HCT116 (cell line): ENCODE data around the gene OSTM1. TPM values are rescaled to one million over a fixed set of nuclear protein-coding genes. Genes with fewer than 3 reads are reported as not detected.

Experiments used
- ATAC-seq: fragments of 200-7000 bp; cut with Tn5 transposase; 2 replicates; pipeline ENCODE4 v1.9.1; 2020; ENCODE audit warnings: mild to moderate bottlenecking, moderate library complexity
- BruUV-seq: library from RNA; stranded (reverse); fragments of 400-500 nt; replicated peaks from 2 replicates; lab custom pipeline; 2021; lab: Mats Ljungman, UMichigan
- CTCF ChIA-PET: fragments of 300-600 bp; sonication (Branson Sonifier 250); formaldehyde crosslinking; loops from one replicate; lab custom pipeline; 2021; ENCODE audit warnings: antibody characterized with exemption; lab: Charles Lee
- POLR2A ChIA-PET: fragments of 300-600, 350-600 bp; sonication (Branson Sonifier 250); formaldehyde crosslinking; loops from one replicate; lab custom pipeline; 2021; ENCODE audit warnings: antibody characterized with exemption; lab: Charles Lee
- RAD21 ChIA-PET, 2 experiments: fragments of 300-600 bp; sonication (Branson Sonifier 250); formaldehyde crosslinking; loops; one replicate each; lab custom pipeline; 2023; ENCODE audit warnings: low total read pairs in 2 of 2; ENCODE audit not compliant: uncharacterized antibody in 2 of 2, unreplicated experiment in 2 of 2, low non-redundant PET in 1 of 2; lab: Charles Lee
- DNase-seq: peaks from one replicate; pipeline ENCODE4 v3.0.0-alpha.2; 2010; ENCODE audit warnings: low read depth, low spot score
- H2AFZ ChIP-seq: fragments of 200-600 bp; shearing (Covaris generic), sonication (generic); 2 replicates; pipeline ENCODE4 v1.6.1; 2017; ENCODE audit warnings: low read depth, mixed run types, mixed read lengths, antibody characterized with exemption, low read length; ENCODE audit not compliant: poor library complexity, severe bottlenecking
- H3K27ac ChIP-seq: 2 replicates; pipeline ENCODE4 v1.5.1; 2012; ENCODE audit warnings: low read depth, low read length
- H3K27me3 ChIP-seq: fragments of 200-600 bp; sonication (generic); 2 replicates; pipeline ENCODE4 v1.6.1; 2016; ENCODE audit warnings: mixed run types, low read length, mixed read lengths; ENCODE audit not compliant: insufficient read depth
- H3K36me3 ChIP-seq, 2 experiments: fragments of 200-500 bp in 1 of 2; fragments of 200-600 bp in 1 of 2; sonication (Bioruptor generic) in 1 of 2; sonication (generic) in 1 of 2; 2 replicates each; pipeline versions ENCODE4 v1.5.1 to v1.6.1; 2014 to 2016; ENCODE audit warnings: low read length in 2 of 2, inconsistent platforms in 1 of 2, mixed read lengths in 1 of 2, mixed run types in 1 of 2; ENCODE audit not compliant: insufficient read depth in 2 of 2, control insufficient read depth in 1 of 2
- H3K4me1 ChIP-seq, 2 experiments: fragments of 200-600 bp in 1 of 2; sonication (generic) in 1 of 2; 2 replicates each; pipeline versions ENCODE4 v1.5.1 to v1.6.1; 2012 to 2017; ENCODE audit warnings: low read length in 2 of 2, inconsistent platforms in 1 of 2, mild to moderate bottlenecking in 1 of 2, mixed read lengths in 1 of 2, mixed run types in 1 of 2, moderate library complexity in 1 of 2; ENCODE audit not compliant: insufficient read depth in 2 of 2, control insufficient read depth in 1 of 2
- H3K4me2 ChIP-seq: fragments of 200-600 bp; sonication (generic); 2 replicates; pipeline ENCODE4 v1.6.1; 2017; ENCODE audit warnings: mixed run types, low read length, mixed read lengths
- H3K4me3 ChIP-seq, 2 experiments: fragments of 200-600 bp in 1 of 2; sonication (generic) in 1 of 2; replicated peaks in 1 of 2; 2 replicates each; pipeline ENCODE4 v1.5.1; 2011 to 2016; ENCODE audit warnings: low read length in 2 of 2, control low read depth in 1 of 2, low read depth in 1 of 2, mild to moderate bottlenecking in 1 of 2, mixed read lengths in 1 of 2, mixed run types in 1 of 2
- H3K79me2 ChIP-seq: fragments of 200-600 bp; sonication (generic); 2 replicates; pipeline ENCODE4 v1.6.1; 2017; ENCODE audit warnings: mild to moderate bottlenecking, mixed run types, low read length, moderate library complexity, mixed read lengths; ENCODE audit not compliant: insufficient read depth
- H3K9ac ChIP-seq: fragments of 200-600 bp; sonication (generic); 2 replicates; pipeline ENCODE4 v1.6.1; 2016; ENCODE audit warnings: low read length, mixed read lengths
- H3K9me2 ChIP-seq: fragments of 200-600 bp; sonication (generic), shearing (Covaris generic); 2 replicates; pipeline ENCODE4 v1.6.1; 2017; ENCODE audit warnings: mixed run types, mild to moderate bottlenecking, moderate library complexity; ENCODE audit not compliant: insufficient read depth
- H3K9me3 ChIP-seq, 2 experiments: fragments of 200-500 bp in 1 of 2; fragments of 200-600 bp in 1 of 2; sonication (Bioruptor generic) in 1 of 2; sonication (generic) in 1 of 2; 2 replicates each; pipeline ENCODE4 v1.6.1; 2014 to 2017; ENCODE audit warnings: low read length in 2 of 2, mixed read lengths in 2 of 2, inconsistent platforms in 1 of 2, low read depth in 1 of 2, mild to moderate bottlenecking in 1 of 2, mixed run types in 1 of 2, moderate library complexity in 1 of 2; ENCODE audit not compliant: control insufficient read depth in 1 of 2, insufficient read depth in 1 of 2
- H4K20me1 ChIP-seq: fragments of 200-600 bp; sonication (generic), shearing (Covaris generic); 2 replicates; pipeline ENCODE4 v1.6.1; 2017; ENCODE audit warnings: mixed run types, mild to moderate bottlenecking, moderate library complexity; ENCODE audit not compliant: insufficient read depth
- JUND ChIP-seq: IDR thresholded peaks from 2 replicates; pipeline ENCODE4 v1.6.1; 2012
- RAD21 ChIP-seq: IDR thresholded peaks from 2 replicates; pipeline ENCODE4 v1.6.1; 2012; ENCODE audit warnings: low read depth, mild to moderate bottlenecking
- SIN3A ChIP-seq: IDR thresholded peaks from 2 replicates; pipeline ENCODE4 v1.6.1; 2012; ENCODE audit warnings: low read depth
- YY1 ChIP-seq: IDR thresholded peaks from 2 replicates; pipeline ENCODE4 v1.6.1; 2011; ENCODE audit warnings: low read length, low read depth, moderate library complexity, mild to moderate bottlenecking; ENCODE audit not compliant: insufficient replicate concordance; ENCODE audit errors: extremely low read depth
- intact Hi-C: fragments of 100-400 bp; cut with micrococcal nuclease; formaldehyde crosslinking; loops from 2 replicates; pipeline ENCODE4 v1.10.0; 2022
- total RNA-seq: library from RNA; stranded (reverse); gene quantifications from one replicate; pipeline ENCODE4 v1.2.1, GENCODE V29; 2021; ENCODE audit not compliant: unreplicated experiment
- TF ChIP-seq, protein P1 (sequence below), 3 experiments: fragments of 200-600 bp in 1 of 3; sonication (generic) in 1 of 3; IDR thresholded peaks in 2 of 3; conservative IDR thresholded peaks in 1 of 3; 2 replicates each; pipeline ENCODE4 v1.5.1; 2012 to 2017; ENCODE audit warnings: low read depth in 2 of 3, low read length in 2 of 3, antibody characterized with exemption in 1 of 3, borderline replicate concordance in 1 of 3, control low read depth in 1 of 3, mild to moderate bottlenecking in 1 of 3, mixed read lengths in 1 of 3, mixed run types in 1 of 3, moderate library complexity in 1 of 3; ENCODE audit not compliant: insufficient read depth in 1 of 3

Gene OSTM1
- total RNA-seq, 1 experiment from 2014 or later = 11.2 TPM

- Histone ChIP-seq H3K79me2 (no peaks in the 10 kb centered on the region), H3K4me3 (no peak overlapping the region), H3K4me2 (no peak overlapping the region), H3K9me2 (no peaks in the 10 kb centered on the region), H3K4me1 (no peaks in the 10 kb centered on the region), H3K9me3 (no peaks in the 10 kb centered on the region), H3K27me3 (no peaks in the 10 kb centered on the region), H2AFZ (no peak overlapping the region), H3K27ac (no peak overlapping the region), H3K9ac (no peak overlapping the region), H4K20me1 (no peaks in the 10 kb centered on the region), H3K36me3 (no peaks in the 10 kb centered on the region)
- no peak for DNase-seq
- ChIA-PET POLR2A (no interaction called here), RAD21 (no interaction called here), CTCF (interaction anchor here (1.2 kb wide), 1 partner anchor 377 kb away, joined by 7 read pairs; no protein-coding TSS in a partner anchor)
- BruUV-seq = no TSS peak
- intact Hi-C loops = loop anchor here (10.0 kb wide), 2 partner anchors 150 to 250 kb away; partner anchors contain the start of gene SNX3
- TF ChIP-seq JUND = no peak
- no peak for TF ChIP-seq YY1
- no peak for ATAC-seq
These were observed 40.5 kb upstream of the OSTM1 start for GRCh38 chr6:108114841-108115597.

DNA sequence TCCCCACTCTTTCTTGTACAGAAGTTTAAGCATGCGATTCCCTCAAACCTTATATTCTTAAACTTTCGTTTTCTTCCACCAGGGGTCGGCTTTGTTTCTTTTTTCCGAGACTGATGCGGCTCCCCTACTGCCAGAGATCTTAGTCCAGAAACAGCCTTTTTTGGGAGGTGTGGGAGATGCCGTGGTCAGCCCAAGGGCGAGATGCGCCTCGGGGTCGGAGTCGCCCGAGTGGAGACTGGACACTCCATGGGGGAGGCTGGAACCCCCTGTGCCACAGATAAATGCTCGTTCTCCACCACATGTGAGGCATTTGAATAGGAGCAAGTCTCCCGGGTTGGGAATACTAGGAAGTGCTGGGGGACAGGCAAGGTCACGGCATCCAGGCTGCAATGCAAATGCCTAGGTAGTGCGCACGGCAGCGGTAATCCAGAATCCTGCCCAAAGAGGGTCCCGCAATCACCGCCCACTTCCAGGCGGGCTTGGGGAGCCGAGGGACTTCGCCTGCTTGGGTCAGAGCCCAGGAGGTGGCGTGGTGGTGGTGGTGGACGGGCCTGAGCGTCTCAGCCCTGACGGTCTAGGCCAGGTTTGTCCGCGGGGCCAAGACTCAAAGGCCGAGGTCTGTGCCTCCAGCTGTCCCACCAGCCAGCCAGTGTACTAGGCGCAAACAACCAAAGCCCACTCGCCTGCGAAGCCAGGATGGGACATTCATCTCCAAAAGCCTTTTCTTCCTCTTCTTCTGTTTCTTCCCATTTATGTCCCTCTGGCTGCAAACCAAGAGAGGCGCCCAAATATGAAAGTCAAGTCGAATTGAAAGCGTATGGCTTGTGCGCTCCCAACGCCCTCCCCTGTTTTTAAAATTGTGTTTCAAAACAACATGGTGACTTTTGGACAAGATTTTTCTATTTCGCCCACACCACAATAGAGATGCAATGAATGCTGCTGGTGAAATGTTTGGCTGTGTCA, 39.3 kb upstream of the OSTM1 start:
- CTCF ChIA-PET = interaction anchor here (1.0 to 2.3 kb wide), 3 partner anchors 378 to 384 kb away, joined by 5 to 38 read pairs (median 7); no protein-coding TSS in a partner anchor
- H3K27me3 ChIP-seq = no peaks in the 10 kb centered on the region
- intact Hi-C loops = loop anchor here (1.0 to 10.0 kb wide), 4 partner anchors 151 to 412 kb away; partner anchors contain the start of gene SNX3
- H2AFZ ChIP-seq = peak overlapping the region; percentile 19
- TF ChIP-seq RAD21 (peak; percentile 89), SIN3A (no peak)
- TF ChIP-seq, protein P1, sequence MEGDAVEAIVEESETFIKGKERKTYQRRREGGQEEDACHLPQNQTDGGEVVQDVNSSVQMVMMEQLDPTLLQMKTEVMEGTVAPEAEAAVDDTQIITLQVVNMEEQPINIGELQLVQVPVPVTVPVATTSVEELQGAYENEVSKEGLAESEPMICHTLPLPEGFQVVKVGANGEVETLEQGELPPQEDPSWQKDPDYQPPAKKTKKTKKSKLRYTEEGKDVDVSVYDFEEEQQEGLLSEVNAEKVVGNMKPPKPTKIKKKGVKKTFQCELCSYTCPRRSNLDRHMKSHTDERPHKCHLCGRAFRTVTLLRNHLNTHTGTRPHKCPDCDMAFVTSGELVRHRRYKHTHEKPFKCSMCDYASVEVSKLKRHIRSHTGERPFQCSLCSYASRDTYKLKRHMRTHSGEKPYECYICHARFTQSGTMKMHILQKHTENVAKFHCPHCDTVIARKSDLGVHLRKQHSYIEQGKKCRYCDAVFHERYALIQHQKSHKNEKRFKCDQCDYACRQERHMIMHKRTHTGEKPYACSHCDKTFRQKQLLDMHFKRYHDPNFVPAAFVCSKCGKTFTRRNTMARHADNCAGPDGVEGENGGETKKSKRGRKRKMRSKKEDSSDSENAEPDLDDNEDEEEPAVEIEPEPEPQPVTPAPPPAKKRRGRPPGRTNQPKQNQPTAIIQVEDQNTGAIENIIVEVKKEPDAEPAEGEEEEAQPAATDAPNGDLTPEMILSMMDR (IDR thresholded peaks at IDR 0.05 in 2 of 3, conservative IDR thresholded peaks at IDR 0.05 in 1 of 3; ENCODE audit: borderline replicate concordance in 1 of 3, insufficient read depth in 1 of 3, low read depth in 2 of 3, low read length in 2 of 3) = peak; percentile 37 to 86 (median 63); a peak in 5 of 6 replicates
- no peaks in the 10 kb centered on the region for H4K20me1 ChIP-seq
- H3K4me1 ChIP-seq = no peaks in the 10 kb centered on the region
- RAD21 ChIA-PET = no interaction called here
- H3K9me3 ChIP-seq = no peaks in the 10 kb centered on the region
- no peak overlapping the region for H3K27ac ChIP-seq
- POLR2A ChIA-PET = no interaction called here
- peak overlapping the region; percentile 14; the same call in 1 of the 2 replicates for H3K4me2 ChIP-seq
- H3K36me3 ChIP-seq = no peaks in the 10 kb centered on the region
- no peaks in the 10 kb centered on the region for H3K79me2 ChIP-seq
- H3K9ac ChIP-seq = no peak overlapping the region
- DNase-seq = peak; percentile 35
- H3K4me3 ChIP-seq = no peak overlapping the region
- no TSS peak for BruUV-seq
- ATAC-seq = peak; percentile 76
- H3K9me2 ChIP-seq = no peaks in the 10 kb centered on the region
